Liver (tissue), 2 donors: ENCODE data around the gene EHBP1.

ENCODE experiments used
- CTCF ChIP-seq: fragments of 150-350 bp; IDR thresholded peaks from 2 replicates; pipeline ENCODE4 v1.5.1; 2017; ENCODE audit warnings: improper control_type of control experiment, low read depth, low read length; ENCODE audit not compliant: missing input control
- YY1 ChIP-seq: IDR thresholded peaks from 2 replicates; pipeline ENCODE4 v1.6.1; 2016; ENCODE audit warnings: antibody characterized with exemption, mild to moderate bottlenecking
- TF ChIP-seq, protein P1 (sequence below): IDR thresholded peaks from 2 replicates; pipeline ENCODE4 v1.6.1; 2016; ENCODE audit warnings: antibody characterized with exemption
- TF ChIP-seq, protein P2 (sequence below): IDR thresholded peaks from 2 replicates; pipeline ENCODE4 v1.6.1; 2016; ENCODE audit warnings: antibody characterized with exemption, mild to moderate bottlenecking
- donor health status: healthy.

DNA sequence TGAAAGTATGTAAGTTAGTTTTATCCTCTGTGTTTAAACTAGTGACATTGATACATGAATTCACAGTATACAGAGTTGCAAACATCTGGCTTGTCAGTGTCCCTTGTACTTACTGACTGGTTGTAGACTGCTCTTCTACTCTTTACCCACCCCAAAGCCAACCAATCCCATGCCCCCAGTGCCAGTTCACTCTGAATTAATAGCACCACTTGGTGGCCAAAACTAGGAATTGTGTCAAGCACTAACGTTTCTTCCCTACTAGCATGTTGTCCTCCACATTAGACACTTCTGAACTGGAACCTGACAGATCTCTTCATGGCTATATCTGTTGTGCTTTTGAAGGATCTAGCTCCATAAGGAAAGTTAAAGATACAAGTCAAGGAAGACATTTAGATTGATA, 317.9 kb downstream of the EHBP1 start:
- TF ChIP-seq CTCF, result no peak
- TF ChIP-seq, protein P1, sequence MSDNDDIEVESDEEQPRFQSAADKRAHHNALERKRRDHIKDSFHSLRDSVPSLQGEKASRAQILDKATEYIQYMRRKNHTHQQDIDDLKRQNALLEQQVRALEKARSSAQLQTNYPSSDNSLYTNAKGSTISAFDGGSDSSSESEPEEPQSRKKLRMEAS, result no peak
- TF ChIP-seq, protein P2, sequence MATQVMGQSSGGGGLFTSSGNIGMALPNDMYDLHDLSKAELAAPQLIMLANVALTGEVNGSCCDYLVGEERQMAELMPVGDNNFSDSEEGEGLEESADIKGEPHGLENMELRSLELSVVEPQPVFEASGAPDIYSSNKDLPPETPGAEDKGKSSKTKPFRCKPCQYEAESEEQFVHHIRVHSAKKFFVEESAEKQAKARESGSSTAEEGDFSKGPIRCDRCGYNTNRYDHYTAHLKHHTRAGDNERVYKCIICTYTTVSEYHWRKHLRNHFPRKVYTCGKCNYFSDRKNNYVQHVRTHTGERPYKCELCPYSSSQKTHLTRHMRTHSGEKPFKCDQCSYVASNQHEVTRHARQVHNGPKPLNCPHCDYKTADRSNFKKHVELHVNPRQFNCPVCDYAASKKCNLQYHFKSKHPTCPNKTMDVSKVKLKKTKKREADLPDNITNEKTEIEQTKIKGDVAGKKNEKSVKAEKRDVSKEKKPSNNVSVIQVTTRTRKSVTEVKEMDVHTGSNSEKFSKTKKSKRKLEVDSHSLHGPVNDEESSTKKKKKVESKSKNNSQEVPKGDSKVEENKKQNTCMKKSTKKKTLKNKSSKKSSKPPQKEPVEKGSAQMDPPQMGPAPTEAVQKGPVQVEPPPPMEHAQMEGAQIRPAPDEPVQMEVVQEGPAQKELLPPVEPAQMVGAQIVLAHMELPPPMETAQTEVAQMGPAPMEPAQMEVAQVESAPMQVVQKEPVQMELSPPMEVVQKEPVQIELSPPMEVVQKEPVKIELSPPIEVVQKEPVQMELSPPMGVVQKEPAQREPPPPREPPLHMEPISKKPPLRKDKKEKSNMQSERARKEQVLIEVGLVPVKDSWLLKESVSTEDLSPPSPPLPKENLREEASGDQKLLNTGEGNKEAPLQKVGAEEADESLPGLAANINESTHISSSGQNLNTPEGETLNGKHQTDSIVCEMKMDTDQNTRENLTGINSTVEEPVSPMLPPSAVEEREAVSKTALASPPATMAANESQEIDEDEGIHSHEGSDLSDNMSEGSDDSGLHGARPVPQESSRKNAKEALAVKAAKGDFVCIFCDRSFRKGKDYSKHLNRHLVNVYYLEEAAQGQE, result no peak
- TF ChIP-seq YY1, result no peak
